Retinal pigment epithelial cell (primary cell): ENCODE measurements around the gene SAT1.

Experiments
- DNase-seq: peaks from one replicate; pipeline ENCODE4 v3.0.0-alpha.2; 2010; ENCODE audit warnings: low read depth
- H3K4me3 ChIP-seq: 2 replicates; pipeline ENCODE4 v1.5.1; 2011; ENCODE audit warnings: mild to moderate bottlenecking, low read length, control low read depth, moderate library complexity
- CTCF ChIP-seq: conservative IDR thresholded peaks from 2 replicates; pipeline ENCODE4 v1.5.1; 2011; ENCODE audit warnings: low read depth, low read length, control low read depth, inconsistent platforms

Gene SAT1

GRCh38 chrX:23787745-23788118 lies 4.8 kb downstream of the SAT1 start:
- no peak for DNase-seq
- no peak for TF ChIP-seq CTCF
- no peak overlapping the region for H3K4me3 ChIP-seq

- no peak for DNase-seq
- TF ChIP-seq CTCF: no peak
- no peak overlapping the region for H3K4me3 ChIP-seq
Observed at GRCh38 chrX:23788521-23788920, 5.5 kb downstream of the SAT1 start.

GRCh38 chrX:23788946-23789345 lies 6.0 kb downstream of the SAT1 start:
- TF ChIP-seq CTCF: no peak
- DNase-seq: no peak
- no peak overlapping the region for H3K4me3 ChIP-seq

- TF ChIP-seq CTCF: no peak
- no peak overlapping the region for H3K4me3 ChIP-seq
- no peak for DNase-seq
Observed at GRCh38 chrX:23789386-23790154, 6.6 kb downstream of the SAT1 start.

GRCh38 chrX:23790155-23790497 lies 7.2 kb downstream of the SAT1 start:
- no peak for DNase-seq
- no peak overlapping the region for H3K4me3 ChIP-seq
- TF ChIP-seq CTCF: no peak

- H3K4me3 ChIP-seq: no peak overlapping the region
- TF ChIP-seq CTCF: no peak
- no peak for DNase-seq
Observed at GRCh38 chrX:23792861-23793553, 10.0 kb downstream of the SAT1 start.

- no peak overlapping the region for H3K4me3 ChIP-seq
- TF ChIP-seq CTCF: no peak
- DNase-seq: no peak
Observed at GRCh38 chrX:23795221-23795620, 12.2 kb downstream of the SAT1 start.
